Tibial nerve (tissue), 4 donors: ENCODE data around the gene ANKFN1. TPM values are rescaled to one million over a fixed set of nuclear protein-coding genes. Genes with fewer than 3 reads are reported as not detected.

ENCODE experiments used
- DNase-seq, 2 donors: peaks; one replicate each; pipeline ENCODE4 v3.0.0-alpha.2; 2019; ENCODE audit warnings: low spot score in 2 of 2
- H3K27ac ChIP-seq, 4 donors: fragments of 200-600 bp; sonication (generic) in 3 of 4; one replicate each; pipeline ENCODE4 v1.5.1; 2017 to 2019; ENCODE audit warnings: mild to moderate bottlenecking in 1 of 4
- H3K27me3 ChIP-seq, 2 donors: fragments of 200-600 bp; sonication (generic) in 1 of 2; one replicate each; pipeline versions ENCODE4 v1.5.1 to v1.6.0; 2017 to 2019
- H3K36me3 ChIP-seq, 3 donors: fragments of 200-600 bp; sonication (generic); one replicate each; pipeline ENCODE4 v1.5.1; 2018 to 2019
- H3K4me1 ChIP-seq, 4 donors: fragments of 200-600 bp; sonication (generic) in 3 of 4; one replicate each; pipeline ENCODE4 v1.5.1; 2017 to 2019
- H3K4me3 ChIP-seq, 4 donors: fragments of 200-600 bp; sonication (generic) in 3 of 4; one replicate each; pipeline ENCODE4 v1.5.1; 2017 to 2019; ENCODE audit warnings: mild to moderate bottlenecking in 1 of 4, moderate library complexity in 1 of 4
- H3K9me3 ChIP-seq, 4 donors: fragments of 200-600 bp; sonication (generic) in 3 of 4; one replicate each; pipeline ENCODE4 v1.5.1; 2017 to 2019
- EP300 ChIP-seq, 2 donors: sonication (generic); formaldehyde crosslinking; IDR thresholded peaks; one replicate each; pipeline ENCODE4 v1.6.1; 2017; ENCODE audit warnings: antibody characterized with exemption in 2 of 2, mild to moderate bottlenecking in 1 of 2
- POLR2A ChIP-seq, 2 donors: fragments of 450-650 bp; IDR thresholded peaks; one replicate each; pipeline ENCODE4 v1.6.1; 2017; ENCODE audit warnings: antibody characterized with exemption in 2 of 2, mild to moderate bottlenecking in 2 of 2, moderate library complexity in 2 of 2
- WGBS, 2 donors: methylation state at CpG; one replicate each; pipeline ENCODE4 v1.1.5; 2018; 5-methylcytosine and 5-hydroxymethylcytosine counted together
- total RNA-seq, 4 donors: library from RNA; depleted of rRNA; stranded (reverse); fragments of >200 nt; gene quantifications; one replicate each; pipeline ENCODE4 v1.1.0, GENCODE V29; 2016
- TF ChIP-seq, protein P1 (sequence below), 5 experiments: fragments of 200-600 bp in 3 of 5; fragments of 450-650 bp in 2 of 5; sonication (generic) in 3 of 5; IDR thresholded peaks; one replicate each; pipeline ENCODE4 v1.5.1; 2016 to 2019; ENCODE audit warnings: antibody characterized with exemption in 5 of 5, mild to moderate bottlenecking in 3 of 5, moderate library complexity in 2 of 5

Gene ANKFN1
- total RNA-seq, 4 donors from 2014 or later: 0.63 to 6.5 (median 2.1) TPM; not detected in 1

DNA sequence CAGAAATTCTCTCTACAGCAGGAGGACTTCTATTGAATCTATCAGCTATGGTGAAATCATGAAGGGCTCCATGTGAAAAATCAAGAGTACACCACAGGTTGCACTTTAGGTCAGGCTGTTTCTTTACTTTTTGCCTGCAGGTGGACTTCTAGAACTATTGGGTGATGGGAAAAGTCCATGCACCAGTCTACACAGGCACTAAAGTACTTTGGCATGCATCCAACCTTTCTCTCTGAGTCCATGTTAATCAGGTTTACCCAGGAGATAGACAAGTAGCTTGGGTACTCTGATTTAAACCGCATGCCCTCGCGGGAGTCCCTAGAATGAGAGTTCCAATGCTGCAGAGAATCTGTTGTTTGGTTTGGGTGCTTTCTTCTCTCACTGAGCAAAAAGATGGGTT is 9.1 kb upstream of the ANKFN1 start:
- TF ChIP-seq EP300 (IDR thresholded peaks at IDR 0.05) (no peak), POLR2A (IDR thresholded peaks at IDR 0.05) (no peak)
- TF ChIP-seq, protein P1, sequence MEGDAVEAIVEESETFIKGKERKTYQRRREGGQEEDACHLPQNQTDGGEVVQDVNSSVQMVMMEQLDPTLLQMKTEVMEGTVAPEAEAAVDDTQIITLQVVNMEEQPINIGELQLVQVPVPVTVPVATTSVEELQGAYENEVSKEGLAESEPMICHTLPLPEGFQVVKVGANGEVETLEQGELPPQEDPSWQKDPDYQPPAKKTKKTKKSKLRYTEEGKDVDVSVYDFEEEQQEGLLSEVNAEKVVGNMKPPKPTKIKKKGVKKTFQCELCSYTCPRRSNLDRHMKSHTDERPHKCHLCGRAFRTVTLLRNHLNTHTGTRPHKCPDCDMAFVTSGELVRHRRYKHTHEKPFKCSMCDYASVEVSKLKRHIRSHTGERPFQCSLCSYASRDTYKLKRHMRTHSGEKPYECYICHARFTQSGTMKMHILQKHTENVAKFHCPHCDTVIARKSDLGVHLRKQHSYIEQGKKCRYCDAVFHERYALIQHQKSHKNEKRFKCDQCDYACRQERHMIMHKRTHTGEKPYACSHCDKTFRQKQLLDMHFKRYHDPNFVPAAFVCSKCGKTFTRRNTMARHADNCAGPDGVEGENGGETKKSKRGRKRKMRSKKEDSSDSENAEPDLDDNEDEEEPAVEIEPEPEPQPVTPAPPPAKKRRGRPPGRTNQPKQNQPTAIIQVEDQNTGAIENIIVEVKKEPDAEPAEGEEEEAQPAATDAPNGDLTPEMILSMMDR (IDR thresholded peaks at IDR 0.05): no peak
- H3K4me3 ChIP-seq: no peak overlapping the region
- no peaks in the 10 kb centered on the region for H3K36me3 ChIP-seq
- no peaks in the 10 kb centered on the region for H3K9me3 ChIP-seq
- DNase-seq: no peak
- H3K27ac ChIP-seq: no peak overlapping the region
- H3K27me3 ChIP-seq: no peaks in the 10 kb centered on the region
- WGBS, 2 donors: 91 to 92% methylated on average over 3 of the region's 3 CpGs
- H3K4me1 ChIP-seq: no peaks in the 10 kb centered on the region

GRCh38 chr17:56146534-56146933 is 6.7 kb upstream of the ANKFN1 start:
- no peak for DNase-seq
- H3K36me3 ChIP-seq: no peaks in the 10 kb centered on the region
- TF ChIP-seq EP300 (IDR thresholded peaks at IDR 0.05) (no peak), POLR2A (IDR thresholded peaks at IDR 0.05) (no peak)
- TF ChIP-seq, protein P1 (IDR thresholded peaks at IDR 0.05): no peak
- no peaks in the 10 kb centered on the region for H3K4me1 ChIP-seq
- no peaks in the 10 kb centered on the region for H3K9me3 ChIP-seq
- H3K4me3 ChIP-seq: no peak overlapping the region
- 47 to 48% methylated on average over 1 of the region's 1 CpG for whole genome bisulfite sequencing, 2 donors
- no peak overlapping the region for H3K27ac ChIP-seq
- H3K27me3 ChIP-seq: no peaks in the 10 kb centered on the region

DNA sequence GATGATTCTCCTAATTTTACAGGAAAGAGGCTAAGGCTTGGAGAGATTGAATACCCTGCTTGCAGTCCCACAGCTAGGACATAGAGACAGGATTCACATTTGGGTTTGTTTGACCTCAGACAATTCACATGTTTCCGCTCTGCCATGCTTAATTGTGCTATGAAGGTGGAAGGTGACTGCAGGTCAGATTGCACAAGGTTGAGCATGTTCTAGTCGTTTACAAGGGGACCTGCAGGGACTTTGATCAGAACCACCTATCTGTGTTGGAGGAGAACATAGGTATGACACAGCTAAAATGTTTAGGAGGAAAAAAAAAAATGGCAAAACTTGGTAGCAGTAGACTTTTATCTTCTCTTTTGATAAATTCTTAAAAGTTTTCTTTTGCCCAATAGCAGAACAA is 4.9 kb upstream of the ANKFN1 start:
- no peaks in the 10 kb centered on the region for H3K36me3 ChIP-seq
- WGBS, 2 donors: 62 to 67% methylated on average over 2 of the region's 2 CpGs
- DNase-seq: no peak
- H3K4me1 ChIP-seq: no peaks in the 10 kb centered on the region
- no peaks in the 10 kb centered on the region for H3K9me3 ChIP-seq
- H3K27ac ChIP-seq: no peak overlapping the region
- no peaks in the 10 kb centered on the region for H3K27me3 ChIP-seq
- no peak overlapping the region for H3K4me3 ChIP-seq
- TF ChIP-seq EP300 (IDR thresholded peaks at IDR 0.05) (no peak), POLR2A (IDR thresholded peaks at IDR 0.05) (no peak)
- TF ChIP-seq, protein P1 (IDR thresholded peaks at IDR 0.05): no peak

- no peaks in the 10 kb centered on the region for H3K27me3 ChIP-seq
- H3K9me3 ChIP-seq: no peaks in the 10 kb centered on the region
- H3K4me3 ChIP-seq: no peak overlapping the region
- no peaks in the 10 kb centered on the region for H3K36me3 ChIP-seq
- 49 to 51% methylated on average over 3 of the region's 3 CpGs for WGBS, 2 donors
- TF ChIP-seq, protein P1 (IDR thresholded peaks at IDR 0.05): no peak
- TF ChIP-seq EP300 (IDR thresholded peaks at IDR 0.05) (no peak), POLR2A (IDR thresholded peaks at IDR 0.05) (no peak)
- no peak for DNase-seq
- H3K27ac ChIP-seq: no peak overlapping the region
- no peaks in the 10 kb centered on the region for H3K4me1 ChIP-seq
Measured at GRCh38 chr17:56149266-56150036, 3.8 kb upstream of the ANKFN1 start.

DNA sequence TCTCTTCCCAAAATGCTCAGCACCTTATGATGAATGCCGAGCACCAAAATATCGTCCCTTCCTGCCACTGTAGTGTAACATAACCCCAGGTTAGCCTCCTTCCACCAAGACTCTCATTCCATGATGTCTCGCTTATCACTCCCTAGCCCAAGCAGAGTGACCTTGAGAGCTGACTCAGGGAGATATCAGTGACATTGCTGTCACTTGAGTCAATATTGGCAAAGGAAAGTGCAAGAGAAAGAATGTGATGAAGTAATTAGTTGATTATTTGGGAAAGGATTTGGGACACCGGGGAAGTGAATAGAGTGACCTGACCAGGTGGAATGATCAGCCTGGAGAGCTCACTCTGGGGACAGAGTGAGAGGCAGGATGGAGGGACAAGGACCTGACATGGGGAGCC is 2.6 kb upstream of the ANKFN1 start:
- Histone ChIP-seq H3K27me3 (no peaks in the 10 kb centered on the region), H3K36me3 (no peaks in the 10 kb centered on the region), H3K9me3 (no peaks in the 10 kb centered on the region), H3K27ac (no peak overlapping the region), H3K4me3 (no peak overlapping the region), H3K4me1 (no peaks in the 10 kb centered on the region)
- no peak for DNase-seq
- TF ChIP-seq EP300 (IDR thresholded peaks at IDR 0.05): no peak
- TF ChIP-seq POLR2A (IDR thresholded peaks at IDR 0.05): no peak
- TF ChIP-seq, protein P1 (IDR thresholded peaks at IDR 0.05): no peak
- 90% methylated on average over 4 of the region's 4 CpGs for WGBS, 2 donors
